GM23338 (cell line): ENCODE data around the gene SON. TPM values are rescaled to one million over a fixed set of nuclear protein-coding genes. Genes with fewer than 3 reads are reported as not detected.

Experiments
- ATAC-seq: fragments of 200-7000 bp; cut with Tn5 transposase; 3 replicates; pipeline ENCODE4 v1.9.1; 2020
- DNase-seq: peaks from one replicate; pipeline ENCODE4 v3.0.0-alpha.2; 2015; ENCODE audit warnings: low spot score
- H2AFZ ChIP-seq: fragments of 200-600 bp; sonication (generic); 2 replicates; pipeline ENCODE4 v1.8.0; 2016; ENCODE audit warnings: antibody characterized with exemption, mild to moderate bottlenecking, moderate library complexity
- H3F3A ChIP-seq: fragments of 200-600 bp; sonication (generic); replicated peaks from 2 replicates; pipeline ENCODE4 v1.8.0; 2017; ENCODE audit warnings: antibody characterized with exemption, mixed run types, low read depth
- H3K27ac ChIP-seq: fragments of 200-600 bp; sonication (generic); 2 replicates; pipeline ENCODE4 v1.6.1; 2016; ENCODE audit warnings: low read depth
- H3K27me3 ChIP-seq: fragments of 200-600 bp; sonication (generic); 2 replicates; pipeline ENCODE4 v1.8.0; 2016; ENCODE audit warnings: mild to moderate bottlenecking, mixed run types, moderate library complexity; ENCODE audit not compliant: insufficient read depth
- H3K36me3 ChIP-seq: fragments of 200-600 bp; sonication (generic); 2 replicates; pipeline ENCODE4 v1.8.0; 2016; ENCODE audit warnings: mild to moderate bottlenecking; ENCODE audit not compliant: insufficient read depth
- H3K4me1 ChIP-seq: fragments of 200-600 bp; sonication (generic); 2 replicates; pipeline ENCODE4 v1.8.0; 2016; ENCODE audit warnings: mild to moderate bottlenecking, moderate library complexity; ENCODE audit not compliant: insufficient read depth
- H3K4me2 ChIP-seq: fragments of 200-600 bp; sonication (generic); 2 replicates; pipeline ENCODE4 v1.7.1; 2017; ENCODE audit warnings: mixed run types
- H3K4me3 ChIP-seq: fragments of 200-600 bp; sonication (generic); 2 replicates; pipeline ENCODE4 v1.6.1; 2016; ENCODE audit warnings: mixed run types
- H3K79me2 ChIP-seq: fragments of 200-600 bp; sonication (generic); replicated peaks from 2 replicates; pipeline ENCODE4 v1.8.0; 2017; ENCODE audit warnings: mild to moderate bottlenecking; ENCODE audit not compliant: insufficient read depth
- H3K9me2 ChIP-seq: fragments of 200-600 bp; sonication (generic); 2 replicates; pipeline ENCODE4 v1.8.0; 2017; ENCODE audit not compliant: insufficient read depth
- H4K20me1 ChIP-seq: fragments of 200-600 bp; sonication (generic); replicated peaks from 2 replicates; pipeline ENCODE4 v1.8.0; 2017; ENCODE audit warnings: mild to moderate bottlenecking; ENCODE audit not compliant: insufficient read depth
- H3K27ac Mint-ChIP-seq: 2 replicates; pipeline ENCODE4 v1.8.0; 2020; ENCODE audit warnings: inconsistent platforms, mild to moderate bottlenecking, moderate library complexity, mixed read lengths
- H3K27me3 Mint-ChIP-seq: 3 replicates; pipeline ENCODE4 v1.8.0; 2022; ENCODE audit warnings: low read depth, mild to moderate bottlenecking, moderate library complexity, mixed read lengths, inconsistent platforms; ENCODE audit not compliant: insufficient read depth, poor library complexity
- H3K36me3 Mint-ChIP-seq: 3 replicates; pipeline ENCODE4 v1.8.0; 2021; ENCODE audit warnings: low read depth, mild to moderate bottlenecking, inconsistent platforms, moderate library complexity, mixed read lengths
- H3K4me1 Mint-ChIP-seq: 3 replicates; pipeline ENCODE4 v1.8.0; 2020; ENCODE audit warnings: mild to moderate bottlenecking, inconsistent platforms, mixed read lengths
- H3K4me3 Mint-ChIP-seq: 3 replicates; pipeline ENCODE4 v1.8.0; 2021; ENCODE audit warnings: moderate library complexity, mild to moderate bottlenecking, inconsistent platforms, mixed read lengths
- H3K9me3 Mint-ChIP-seq: 3 replicates; pipeline ENCODE4 v1.8.0; 2020; ENCODE audit warnings: moderate library complexity, mild to moderate bottlenecking, inconsistent platforms, mixed read lengths
- EZH2 ChIP-seq: fragments of 200-600 bp; sonication (generic); IDR thresholded peaks from one replicate; pipeline ENCODE4 v1.8.0; 2017; ENCODE audit warnings: antibody characterized with exemption, mild to moderate bottlenecking, low read depth; ENCODE audit not compliant: unreplicated experiment
- ZNF331 ChIP-seq: fragments of 250-450 bp; sonication (Bioruptor Pico); IDR thresholded peaks from 2 replicates; pipeline ENCODE4 v1.5.0; 2020; ENCODE audit warnings: low read depth, mild to moderate bottlenecking, moderate library complexity
- polyA plus RNA-seq: library from polyadenylated mRNA; unstranded; fragments of >200 nt; fragmentation: Nextera tagmentation; extraction: Ambion mirVana; gene quantifications from 2 replicates; pipeline ENCODE4 v1.2.1, GENCODE V29; 2016
- total RNA-seq: library from RNA; depleted of rRNA; stranded (reverse); fragments of >200 nt; shearing (Covaris generic); gene quantifications from 2 replicates; pipeline ENCODE4 v1.2.3, GENCODE V29; 2014
- TF ChIP-seq, protein P1 (sequence below): fragments of 250-450 bp; sonication (Bioruptor Pico); IDR thresholded peaks from 2 replicates; pipeline ENCODE4 v1.5.0; 2020; ENCODE audit warnings: mild to moderate bottlenecking, moderate library complexity
- TF ChIP-seq, protein P2 (sequence below): IDR thresholded peaks from one replicate; pipeline ENCODE4 v1.6.1; 2018; ENCODE audit warnings: antibody characterized with exemption; ENCODE audit not compliant: unreplicated experiment

SON gene
- total and polyA plus RNA-seq, 2 experiments from 2014 or later: 361 to 1,421 TPM

GRCh38 chr21:33544451-33545195 is 1.8 kb downstream of the SON start:
- H3K9me3 Mint-ChIP-seq: no peaks in the 10 kb centered on the region
- peaks cover 8% of the 10 kb centered on the region for H3K27me3 Mint-ChIP-seq
- no peak overlapping the region for H2AFZ ChIP-seq
- peaks cover 45% of the 10 kb centered on the region for H4K20me1 ChIP-seq
- H3K27ac ChIP-seq: no peak overlapping the region
- DNase-seq (no peak), ATAC-seq (no peak)
- peaks cover 11% of the 10 kb centered on the region for H3K4me1 Mint-ChIP-seq
- H3K27ac Mint-ChIP-seq: no peak overlapping the region
- peaks cover 64% of the 10 kb centered on the region for H3K36me3 Mint-ChIP-seq
- peak overlapping the region; percentile 87 for H3K4me2 ChIP-seq
- H3K4me1 ChIP-seq: peaks cover 7% of the 10 kb centered on the region
- peak overlapping the region; percentile 96 for H3K4me3 Mint-ChIP-seq
- H3K27me3 ChIP-seq: no peaks in the 10 kb centered on the region
- peaks cover 90% of the 10 kb centered on the region for H3K79me2 ChIP-seq
- TF ChIP-seq EZH2: no peak
- TF ChIP-seq, protein P1, sequence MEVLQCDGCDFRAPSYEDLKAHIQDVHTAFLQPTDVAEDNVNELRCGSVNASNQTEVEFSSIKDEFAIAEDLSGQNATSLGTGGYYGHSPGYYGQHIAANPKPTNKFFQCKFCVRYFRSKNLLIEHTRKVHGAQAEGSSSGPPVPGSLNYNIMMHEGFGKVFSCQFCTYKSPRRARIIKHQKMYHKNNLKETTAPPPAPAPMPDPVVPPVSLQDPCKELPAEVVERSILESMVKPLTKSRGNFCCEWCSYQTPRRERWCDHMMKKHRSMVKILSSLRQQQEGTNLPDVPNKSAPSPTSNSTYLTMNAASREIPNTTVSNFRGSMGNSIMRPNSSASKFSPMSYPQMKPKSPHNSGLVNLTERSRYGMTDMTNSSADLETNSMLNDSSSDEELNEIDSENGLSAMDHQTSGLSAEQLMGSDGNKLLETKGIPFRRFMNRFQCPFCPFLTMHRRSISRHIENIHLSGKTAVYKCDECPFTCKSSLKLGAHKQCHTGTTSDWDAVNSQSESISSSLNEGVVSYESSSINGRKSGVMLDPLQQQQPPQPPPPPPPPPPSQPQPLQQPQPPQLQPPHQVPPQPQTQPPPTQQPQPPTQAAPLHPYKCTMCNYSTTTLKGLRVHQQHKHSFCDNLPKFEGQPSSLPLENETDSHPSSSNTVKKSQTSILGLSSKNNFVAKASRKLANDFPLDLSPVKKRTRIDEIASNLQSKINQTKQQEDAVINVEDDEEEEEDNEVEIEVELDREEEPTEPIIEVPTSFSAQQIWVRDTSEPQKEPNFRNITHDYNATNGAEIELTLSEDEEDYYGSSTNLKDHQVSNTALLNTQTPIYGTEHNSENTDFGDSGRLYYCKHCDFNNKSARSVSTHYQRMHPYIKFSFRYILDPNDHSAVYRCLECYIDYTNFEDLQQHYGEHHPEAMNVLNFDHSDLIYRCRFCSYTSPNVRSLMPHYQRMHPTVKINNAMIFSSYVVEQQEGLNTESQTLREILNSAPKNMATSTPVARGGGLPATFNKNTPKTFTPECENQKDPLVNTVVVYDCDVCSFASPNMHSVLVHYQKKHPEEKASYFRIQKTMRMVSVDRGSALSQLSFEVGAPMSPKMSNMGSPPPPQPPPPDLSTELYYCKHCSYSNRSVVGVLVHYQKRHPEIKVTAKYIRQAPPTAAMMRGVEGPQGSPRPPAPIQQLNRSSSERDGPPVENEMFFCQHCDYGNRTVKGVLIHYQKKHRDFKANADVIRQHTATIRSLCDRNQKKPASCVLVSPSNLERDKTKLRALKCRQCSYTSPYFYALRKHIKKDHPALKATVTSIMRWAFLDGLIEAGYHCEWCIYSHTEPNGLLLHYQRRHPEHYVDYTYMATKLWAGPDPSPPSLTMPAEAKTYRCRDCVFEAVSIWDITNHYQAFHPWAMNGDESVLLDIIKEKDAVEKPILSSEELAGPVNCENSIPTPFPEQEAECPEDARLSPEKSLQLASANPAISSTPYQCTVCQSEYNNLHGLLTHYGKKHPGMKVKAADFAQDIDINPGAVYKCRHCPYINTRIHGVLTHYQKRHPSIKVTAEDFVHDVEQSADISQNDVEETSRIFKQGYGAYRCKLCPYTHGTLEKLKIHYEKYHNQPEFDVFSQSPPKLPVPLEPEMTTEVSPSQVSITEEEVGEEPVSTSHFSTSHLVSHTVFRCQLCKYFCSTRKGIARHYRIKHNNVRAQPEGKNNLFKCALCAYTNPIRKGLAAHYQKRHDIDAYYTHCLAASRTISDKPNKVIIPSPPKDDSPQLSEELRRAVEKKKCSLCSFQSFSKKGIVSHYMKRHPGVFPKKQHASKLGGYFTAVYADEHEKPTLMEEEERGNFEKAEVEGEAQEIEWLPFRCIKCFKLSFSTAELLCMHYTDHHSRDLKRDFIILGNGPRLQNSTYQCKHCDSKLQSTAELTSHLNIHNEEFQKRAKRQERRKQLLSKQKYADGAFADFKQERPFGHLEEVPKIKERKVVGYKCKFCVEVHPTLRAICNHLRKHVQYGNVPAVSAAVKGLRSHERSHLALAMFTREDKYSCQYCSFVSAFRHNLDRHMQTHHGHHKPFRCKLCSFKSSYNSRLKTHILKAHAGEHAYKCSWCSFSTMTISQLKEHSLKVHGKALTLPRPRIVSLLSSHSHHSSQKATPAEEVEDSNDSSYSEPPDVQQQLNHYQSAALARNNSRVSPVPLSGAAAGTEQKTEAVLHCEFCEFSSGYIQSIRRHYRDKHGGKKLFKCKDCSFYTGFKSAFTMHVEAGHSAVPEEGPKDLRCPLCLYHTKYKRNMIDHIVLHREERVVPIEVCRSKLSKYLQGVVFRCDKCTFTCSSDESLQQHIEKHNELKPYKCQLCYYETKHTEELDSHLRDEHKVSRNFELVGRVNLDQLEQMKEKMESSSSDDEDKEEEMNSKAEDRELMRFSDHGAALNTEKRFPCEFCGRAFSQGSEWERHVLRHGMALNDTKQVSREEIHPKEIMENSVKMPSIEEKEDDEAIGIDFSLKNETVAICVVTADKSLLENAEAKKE: no peak
- no peak for TF ChIP-seq ZNF331 (CRISPR knock-in tag)
- TF ChIP-seq, protein P2, sequence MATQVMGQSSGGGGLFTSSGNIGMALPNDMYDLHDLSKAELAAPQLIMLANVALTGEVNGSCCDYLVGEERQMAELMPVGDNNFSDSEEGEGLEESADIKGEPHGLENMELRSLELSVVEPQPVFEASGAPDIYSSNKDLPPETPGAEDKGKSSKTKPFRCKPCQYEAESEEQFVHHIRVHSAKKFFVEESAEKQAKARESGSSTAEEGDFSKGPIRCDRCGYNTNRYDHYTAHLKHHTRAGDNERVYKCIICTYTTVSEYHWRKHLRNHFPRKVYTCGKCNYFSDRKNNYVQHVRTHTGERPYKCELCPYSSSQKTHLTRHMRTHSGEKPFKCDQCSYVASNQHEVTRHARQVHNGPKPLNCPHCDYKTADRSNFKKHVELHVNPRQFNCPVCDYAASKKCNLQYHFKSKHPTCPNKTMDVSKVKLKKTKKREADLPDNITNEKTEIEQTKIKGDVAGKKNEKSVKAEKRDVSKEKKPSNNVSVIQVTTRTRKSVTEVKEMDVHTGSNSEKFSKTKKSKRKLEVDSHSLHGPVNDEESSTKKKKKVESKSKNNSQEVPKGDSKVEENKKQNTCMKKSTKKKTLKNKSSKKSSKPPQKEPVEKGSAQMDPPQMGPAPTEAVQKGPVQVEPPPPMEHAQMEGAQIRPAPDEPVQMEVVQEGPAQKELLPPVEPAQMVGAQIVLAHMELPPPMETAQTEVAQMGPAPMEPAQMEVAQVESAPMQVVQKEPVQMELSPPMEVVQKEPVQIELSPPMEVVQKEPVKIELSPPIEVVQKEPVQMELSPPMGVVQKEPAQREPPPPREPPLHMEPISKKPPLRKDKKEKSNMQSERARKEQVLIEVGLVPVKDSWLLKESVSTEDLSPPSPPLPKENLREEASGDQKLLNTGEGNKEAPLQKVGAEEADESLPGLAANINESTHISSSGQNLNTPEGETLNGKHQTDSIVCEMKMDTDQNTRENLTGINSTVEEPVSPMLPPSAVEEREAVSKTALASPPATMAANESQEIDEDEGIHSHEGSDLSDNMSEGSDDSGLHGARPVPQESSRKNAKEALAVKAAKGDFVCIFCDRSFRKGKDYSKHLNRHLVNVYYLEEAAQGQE: no peak
- H3K9me2 ChIP-seq: no peaks in the 10 kb centered on the region
- H3K4me3 ChIP-seq: peak overlapping the region; percentile 97
- H3K36me3 ChIP-seq: peaks cover 24% of the 10 kb centered on the region; the same call in 1 of the 2 replicates
- H3F3A ChIP-seq: peaks cover 13% of the 10 kb centered on the region
